ENCODE measurements around the gene ZNF586. TPM values are rescaled to one million over a fixed set of nuclear protein-coding genes. Genes with fewer than 3 reads are reported as not detected.

The ZNF586 gene
- total and polyA plus RNA-seq, 4 donors = 3.7 to 17.9 (median 8.2) TPM

DNA sequence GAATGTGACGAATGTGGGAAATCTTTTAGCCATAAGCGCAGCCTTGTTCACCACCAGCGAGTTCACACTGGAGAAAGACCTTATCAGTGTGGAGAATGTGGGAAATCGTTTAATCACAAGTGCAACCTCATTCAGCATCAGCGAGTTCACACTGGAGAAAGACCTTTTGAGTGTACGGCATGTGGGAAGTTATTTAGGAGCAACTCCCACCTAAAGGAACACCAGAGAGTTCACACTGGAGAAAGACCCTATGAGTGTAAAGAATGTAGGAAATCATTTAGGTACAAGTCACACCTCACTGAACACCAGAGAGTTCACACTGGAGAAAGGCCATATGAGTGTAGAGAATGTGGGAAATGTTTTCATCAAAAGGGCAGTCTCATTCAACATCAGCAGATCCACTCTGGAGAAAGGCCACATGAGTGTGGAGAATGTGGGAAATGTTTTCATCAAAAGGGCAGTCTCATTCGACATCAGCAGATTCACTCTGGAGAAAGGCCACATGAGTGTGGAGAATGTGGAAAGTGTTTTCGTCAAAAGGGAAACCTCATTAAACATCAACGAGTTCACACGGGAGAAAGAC is 15.3 kb upstream of the ZNF586 start:
- Histone ChIP-seq H3K9me3 (ENCODE audit: control insufficient read depth, low read length) (peaks cover 42% of the 10 kb centered on the region), H3K4me3 (ENCODE audit: low read length in 2 of 2) (no peak overlapping the region), H3K27ac (ENCODE audit: low read depth in 1 of 2, low read length in 2 of 2) (no peak overlapping the region), H3K4me1 (ENCODE audit: control insufficient read depth in 1 of 2, insufficient read depth in 2 of 2, low read length in 2 of 2) (no peaks in the 10 kb centered on the region), H3K27me3 (ENCODE audit: control insufficient read depth in 1 of 2, insufficient read depth in 2 of 2, low read length in 1 of 2) (no peaks in the 10 kb centered on the region), H3K36me3 (ENCODE audit: control insufficient read depth in 1 of 2, insufficient read depth in 2 of 2, low read length in 1 of 2) (peaks cover 36 to 46% of the 10 kb centered on the region in 2 donors)
- 97 to 98% methylated on average over 10 of the region's 10 CpGs for WGBS, 2 donors
- intact Hi-C loops (cut with DNase I) = no loop called here
- DNase-seq (no peak), ATAC-seq (ENCODE audit: low FRiP score) (no peak)

DNA sequence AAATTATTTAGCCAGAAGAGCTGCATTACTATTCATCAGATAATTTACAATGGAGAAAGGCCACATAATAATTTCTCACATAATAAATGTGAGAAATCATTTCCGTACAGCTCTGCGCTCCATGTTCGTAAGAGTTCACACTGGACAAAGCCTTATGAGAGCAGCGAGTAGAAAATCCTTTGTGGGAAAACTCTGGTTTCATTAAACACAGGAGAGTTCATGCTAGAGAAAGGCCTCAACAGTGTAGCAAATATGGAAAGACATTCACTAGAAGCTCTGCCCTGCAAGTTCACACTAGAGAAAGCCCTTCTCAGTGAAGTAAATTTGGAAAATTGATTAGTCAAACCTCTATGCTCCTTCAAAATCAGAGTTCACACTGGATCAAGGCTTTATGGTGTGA is 14.4 kb upstream of the ZNF586 start:
- H3K36me3 ChIP-seq (ENCODE audit: control insufficient read depth in 1 of 2, insufficient read depth in 2 of 2, low read length in 1 of 2) = peaks cover 40 to 54% of the 10 kb centered on the region in 2 donors
- DNase-seq (no peak), ATAC-seq (ENCODE audit: low FRiP score) (no peak)
- no peak overlapping the region for H3K27ac ChIP-seq (ENCODE audit: low read depth in 1 of 2, low read length in 2 of 2)
- no peaks in the 10 kb centered on the region for H3K27me3 ChIP-seq (ENCODE audit: control insufficient read depth in 1 of 2, insufficient read depth in 2 of 2, low read length in 1 of 2)
- H3K4me1 ChIP-seq (ENCODE audit: control insufficient read depth in 1 of 2, insufficient read depth in 2 of 2, low read length in 2 of 2) = no peaks in the 10 kb centered on the region
- intact Hi-C loops (cut with DNase I) = no loop called here
- H3K4me3 ChIP-seq (ENCODE audit: low read length in 2 of 2) = no peak overlapping the region
- peaks cover 47% of the 10 kb centered on the region for H3K9me3 ChIP-seq (ENCODE audit: control insufficient read depth, low read length)
- WGBS, 2 donors = 86 to 98% methylated on average over 4 of the region's 4 CpGs

DNA sequence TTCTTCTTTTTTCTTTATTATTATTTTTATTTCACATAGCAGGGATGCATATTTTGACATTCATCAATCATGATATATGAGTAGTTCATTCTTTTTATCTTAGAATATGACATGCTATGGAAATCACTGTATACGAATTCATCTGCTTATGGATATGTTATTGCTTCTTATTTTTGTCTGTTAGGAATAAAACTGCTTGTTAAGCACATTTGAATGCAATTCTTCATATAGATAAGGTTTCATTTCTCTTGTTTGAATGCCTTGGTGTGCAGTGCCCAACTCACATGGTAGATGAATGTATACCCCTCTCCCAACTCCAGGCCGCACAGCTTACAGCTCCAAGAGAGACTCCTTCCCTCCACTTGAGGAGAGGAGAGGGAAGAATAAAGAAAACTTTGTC is 11.5 kb upstream of the ZNF586 start:
- ATAC-seq (ENCODE audit: low FRiP score) = no peak
- Histone ChIP-seq H3K9me3 (ENCODE audit: control insufficient read depth, low read length) (peaks cover 46% of the 10 kb centered on the region), H3K27ac (ENCODE audit: low read depth in 1 of 2, low read length in 2 of 2) (no peak overlapping the region), H3K4me1 (ENCODE audit: control insufficient read depth in 1 of 2, insufficient read depth in 2 of 2, low read length in 2 of 2) (no peaks in the 10 kb centered on the region), H3K36me3 (ENCODE audit: control insufficient read depth in 1 of 2, insufficient read depth in 2 of 2, low read length in 1 of 2) (peaks cover 35 to 46% of the 10 kb centered on the region in 2 donors), H3K4me3 (ENCODE audit: low read length in 2 of 2) (no peak overlapping the region), H3K27me3 (ENCODE audit: control insufficient read depth in 1 of 2, insufficient read depth in 2 of 2, low read length in 1 of 2) (no peaks in the 10 kb centered on the region)
- intact Hi-C loops (cut with DNase I) = no loop called here
- no peak for DNase-seq
- WGBS, 2 donors = 86 to 90% methylated on average over 2 of the region's 2 CpGs

DNA sequence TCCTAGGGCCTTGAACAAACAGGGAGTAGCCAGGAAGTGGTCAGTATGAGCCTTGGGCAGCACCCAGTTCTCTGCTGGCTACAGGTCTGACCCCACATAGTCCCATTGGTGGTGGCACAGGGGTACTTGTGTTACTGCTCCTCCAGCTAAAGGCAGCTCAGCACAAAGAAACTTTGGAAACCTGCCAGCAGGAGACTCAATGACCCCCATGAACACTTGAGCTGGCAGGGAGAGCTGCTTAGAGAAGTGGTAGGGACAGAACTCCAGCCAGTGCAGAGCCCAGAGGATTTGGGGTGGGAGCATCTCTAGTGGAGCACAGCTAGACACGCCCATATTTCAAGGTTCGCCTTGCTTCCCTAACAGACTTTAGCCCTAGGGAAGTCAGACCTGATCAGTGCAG is 10.4 kb upstream of the ZNF586 start:
- 99 to 100% methylated on average over 2 of the region's 2 CpGs for WGBS, 2 donors
- ATAC-seq (ENCODE audit: low FRiP score) = no peak
- peaks cover 24 to 37% of the 10 kb centered on the region in 2 donors for H3K36me3 ChIP-seq (ENCODE audit: control insufficient read depth in 1 of 2, insufficient read depth in 2 of 2, low read length in 1 of 2)
- H3K4me3 ChIP-seq (ENCODE audit: low read length in 2 of 2) = no peak overlapping the region
- no peak for DNase-seq
- no peak overlapping the region for H3K27ac ChIP-seq (ENCODE audit: low read depth in 1 of 2, low read length in 2 of 2)
- H3K4me1 ChIP-seq (ENCODE audit: control insufficient read depth in 1 of 2, insufficient read depth in 2 of 2, low read length in 2 of 2) = no peaks in the 10 kb centered on the region
- peaks cover 38% of the 10 kb centered on the region for H3K9me3 ChIP-seq (ENCODE audit: control insufficient read depth, low read length)
- intact Hi-C loops (cut with DNase I) = no loop called here
- no peaks in the 10 kb centered on the region for H3K27me3 ChIP-seq (ENCODE audit: control insufficient read depth in 1 of 2, insufficient read depth in 2 of 2, low read length in 1 of 2)

DNA sequence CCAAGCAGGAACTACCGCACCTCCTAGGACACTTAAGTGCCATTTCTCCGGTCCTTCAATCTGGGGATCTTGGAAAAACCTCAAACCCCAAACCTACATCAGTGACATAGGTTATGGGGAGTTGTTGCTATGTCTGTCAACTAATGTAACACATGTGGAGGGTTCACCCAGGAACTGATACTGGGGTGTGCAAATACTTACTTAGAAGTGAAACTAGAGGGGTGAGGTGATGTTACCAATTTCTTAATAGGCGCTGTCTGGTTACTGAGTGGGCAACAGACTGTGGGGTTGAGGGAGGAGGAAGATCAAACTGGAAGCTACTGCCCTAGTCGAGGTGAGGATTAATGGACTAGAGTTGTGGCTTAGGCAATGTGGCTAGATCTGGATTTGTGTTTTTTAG is 1.9 kb downstream of the ZNF586 start:
- ATAC-seq (ENCODE audit: low FRiP score) (no peak), DNase-seq (no peak)
- no peak overlapping the region for H3K4me3 ChIP-seq (ENCODE audit: low read length in 2 of 2)
- no peaks in the 10 kb centered on the region for H3K4me1 ChIP-seq (ENCODE audit: control insufficient read depth in 1 of 2, insufficient read depth in 2 of 2, low read length in 2 of 2)
- H3K36me3 ChIP-seq (ENCODE audit: control insufficient read depth in 1 of 2, insufficient read depth in 2 of 2, low read length in 1 of 2) = peaks cover 0 to 7% of the 10 kb centered on the region in 2 donors
- 90 to 93% methylated on average over 4 of the region's 4 CpGs for WGBS, 2 donors
- intact Hi-C loops (cut with DNase I) = no loop called here
- H3K27ac ChIP-seq (ENCODE audit: low read depth in 1 of 2, low read length in 2 of 2) = no peak overlapping the region
- peaks cover 27% of the 10 kb centered on the region for H3K9me3 ChIP-seq (ENCODE audit: control insufficient read depth, low read length)
- H3K27me3 ChIP-seq (ENCODE audit: control insufficient read depth in 1 of 2, insufficient read depth in 2 of 2, low read length in 1 of 2) = no peaks in the 10 kb centered on the region

DNA sequence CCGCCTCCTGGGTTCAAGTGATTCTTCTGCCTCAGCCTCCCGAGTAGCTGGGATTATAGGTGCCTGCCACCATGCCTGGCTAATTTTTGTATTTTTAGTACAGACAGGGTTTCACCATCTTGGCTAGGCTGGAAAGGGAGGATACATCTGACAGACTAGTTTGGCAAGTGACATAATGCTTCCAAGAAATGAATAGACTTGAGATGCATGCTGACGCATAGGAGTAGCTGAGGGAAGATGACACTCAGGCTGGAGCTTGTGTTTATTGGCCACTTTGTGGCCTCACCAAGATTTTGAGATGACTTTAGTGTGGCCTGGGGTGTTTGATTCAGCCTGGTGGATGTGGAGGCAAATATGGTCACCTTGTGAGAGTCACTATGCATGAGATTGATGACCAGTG is 4.0 kb downstream of the ZNF586 start:
- Histone ChIP-seq H3K4me1 (ENCODE audit: control insufficient read depth in 1 of 2, insufficient read depth in 2 of 2, low read length in 2 of 2) (no peaks in the 10 kb centered on the region), H3K9me3 (ENCODE audit: control insufficient read depth, low read length) (peaks cover 34% of the 10 kb centered on the region), H3K27me3 (ENCODE audit: control insufficient read depth in 1 of 2, insufficient read depth in 2 of 2, low read length in 1 of 2) (no peaks in the 10 kb centered on the region), H3K4me3 (ENCODE audit: low read length in 2 of 2) (no peak overlapping the region), H3K27ac (ENCODE audit: low read depth in 1 of 2, low read length in 2 of 2) (no peak overlapping the region), H3K36me3 (ENCODE audit: control insufficient read depth in 1 of 2, insufficient read depth in 2 of 2, low read length in 1 of 2) (peaks cover 8 to 12% of the 10 kb centered on the region in 2 donors)
- intact Hi-C loops (cut with DNase I) = no loop called here
- ATAC-seq (ENCODE audit: low FRiP score) = no peak
- 96 to 98% methylated on average over 3 of the region's 3 CpGs for WGBS, 2 donors
- DNase-seq = no peak

DNA sequence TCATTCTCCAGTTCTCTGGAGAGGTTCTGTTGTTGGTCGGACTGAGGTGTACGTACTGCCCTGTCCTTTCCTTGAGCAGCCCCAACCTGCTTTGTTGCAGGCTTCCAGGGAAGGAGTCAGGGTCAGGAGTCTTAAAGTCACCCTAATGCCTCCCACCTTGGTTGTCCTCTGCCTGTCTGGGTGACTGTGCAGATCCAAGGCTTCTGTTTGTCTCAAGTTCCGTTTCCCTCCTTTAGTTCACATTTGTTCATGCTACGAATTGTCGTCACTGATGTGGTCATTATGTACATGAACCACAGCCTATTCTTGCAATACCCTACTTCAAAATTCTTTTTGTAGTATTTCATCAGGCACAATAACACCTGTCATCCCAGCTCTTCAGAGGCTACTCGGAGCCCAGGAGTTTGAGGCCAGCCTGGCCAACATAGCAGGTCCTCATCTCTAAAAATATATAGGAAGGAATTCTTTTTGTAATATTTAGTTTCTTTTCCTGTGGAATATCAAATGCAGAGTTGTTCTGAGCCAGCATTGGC is 7.4 kb downstream of the ZNF586 start:
- peaks cover 42% of the 10 kb centered on the region for H3K9me3 ChIP-seq (ENCODE audit: control insufficient read depth, low read length)
- peaks cover 19% of the 10 kb centered on the region in 2 donors for H3K36me3 ChIP-seq (ENCODE audit: control insufficient read depth in 1 of 2, insufficient read depth in 2 of 2, low read length in 1 of 2)
- no peaks in the 10 kb centered on the region for H3K27me3 ChIP-seq (ENCODE audit: control insufficient read depth in 1 of 2, insufficient read depth in 2 of 2, low read length in 1 of 2)
- intact Hi-C loops (cut with DNase I) = no loop called here
- 90 to 94% methylated on average over 6 of the region's 6 CpGs for WGBS, 2 donors
- H3K4me1 ChIP-seq (ENCODE audit: control insufficient read depth in 1 of 2, insufficient read depth in 2 of 2, low read length in 2 of 2) = no peaks in the 10 kb centered on the region
- H3K4me3 ChIP-seq (ENCODE audit: low read length in 2 of 2) = no peak overlapping the region
- no peak overlapping the region for H3K27ac ChIP-seq (ENCODE audit: low read depth in 1 of 2, low read length in 2 of 2)
- DNase-seq (no peak), ATAC-seq (ENCODE audit: low FRiP score) (no peak)

DNA sequence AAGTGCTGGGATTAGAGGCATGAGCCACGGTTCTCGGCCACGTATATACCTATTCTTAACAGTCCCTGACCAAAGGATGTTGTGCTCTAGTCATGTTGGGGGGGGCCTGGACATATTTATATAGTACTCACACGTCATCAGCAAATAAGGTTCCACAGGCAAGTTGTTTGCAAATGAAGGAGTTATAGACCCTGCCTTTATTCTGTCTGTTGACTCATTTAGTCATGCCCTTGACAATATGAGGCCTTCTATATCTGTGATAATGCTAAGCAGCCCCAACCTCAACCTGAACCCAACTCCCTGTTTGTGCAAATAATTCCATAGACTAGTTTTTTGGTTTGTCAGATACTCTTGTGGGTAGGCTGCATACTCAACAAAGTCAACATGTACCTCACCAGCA is 8.9 kb downstream of the ZNF586 start:
- no peaks in the 10 kb centered on the region for H3K27me3 ChIP-seq (ENCODE audit: control insufficient read depth in 1 of 2, insufficient read depth in 2 of 2, low read length in 1 of 2)
- H3K36me3 ChIP-seq (ENCODE audit: control insufficient read depth in 1 of 2, insufficient read depth in 2 of 2, low read length in 1 of 2) = peaks cover 17 to 19% of the 10 kb centered on the region in 2 donors
- DNase-seq (no peak), ATAC-seq (ENCODE audit: low FRiP score) (no peak)
- H3K27ac ChIP-seq (ENCODE audit: low read depth in 1 of 2, low read length in 2 of 2) = no peak overlapping the region
- peak overlapping the region in 1 of 2 donors; percentile 14 for H3K4me3 ChIP-seq (ENCODE audit: low read length in 2 of 2)
- 95 to 100% methylated on average over 4 of the region's 4 CpGs for WGBS, 2 donors
- peaks cover 37% of the 10 kb centered on the region for H3K9me3 ChIP-seq (ENCODE audit: control insufficient read depth, low read length)
- intact Hi-C loops (cut with DNase I) = no loop called here
- H3K4me1 ChIP-seq (ENCODE audit: control insufficient read depth in 1 of 2, insufficient read depth in 2 of 2, low read length in 2 of 2) = no peaks in the 10 kb centered on the region

DNA sequence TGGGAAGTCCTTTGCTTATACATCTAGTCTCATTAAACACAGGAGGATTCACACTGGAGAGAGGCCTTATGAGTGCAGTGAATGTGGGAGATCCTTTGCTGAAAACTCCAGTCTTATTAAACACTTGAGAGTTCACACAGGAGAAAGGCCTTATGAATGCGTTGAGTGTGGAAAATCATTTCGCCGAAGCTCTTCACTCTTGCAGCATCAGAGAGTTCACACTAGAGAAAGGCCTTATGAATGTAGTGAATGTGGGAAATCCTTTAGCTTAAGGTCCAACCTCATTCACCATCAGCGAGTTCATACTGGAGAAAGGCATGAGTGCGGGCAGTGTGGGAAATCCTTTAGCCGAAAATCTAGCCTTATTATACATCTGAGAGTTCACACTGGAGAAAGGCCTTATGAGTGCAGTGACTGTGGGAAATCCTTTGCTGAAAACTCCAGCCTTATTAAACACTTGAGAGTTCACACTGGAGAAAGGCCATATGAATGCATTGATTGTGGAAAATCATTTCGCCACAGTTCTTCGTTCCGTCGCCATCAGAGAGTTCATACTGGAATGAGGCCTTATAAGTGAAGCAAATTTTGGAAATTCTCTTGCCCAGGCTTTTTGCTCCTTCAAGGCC is 9.9 kb downstream of the ZNF586 start:
- Histone ChIP-seq H3K4me1 (ENCODE audit: control insufficient read depth in 1 of 2, insufficient read depth in 2 of 2, low read length in 2 of 2) (no peaks in the 10 kb centered on the region), H3K4me3 (ENCODE audit: low read length in 2 of 2) (no peak overlapping the region), H3K27ac (ENCODE audit: low read depth in 1 of 2, low read length in 2 of 2) (no peak overlapping the region), H3K9me3 (ENCODE audit: control insufficient read depth, low read length) (peaks cover 32% of the 10 kb centered on the region), H3K36me3 (ENCODE audit: control insufficient read depth in 1 of 2, insufficient read depth in 2 of 2, low read length in 1 of 2) (peaks cover 14 to 19% of the 10 kb centered on the region in 2 donors), H3K27me3 (ENCODE audit: control insufficient read depth in 1 of 2, insufficient read depth in 2 of 2, low read length in 1 of 2) (no peaks in the 10 kb centered on the region)
- intact Hi-C loops (cut with DNase I) = no loop called here
- no peak for ATAC-seq (ENCODE audit: low FRiP score)
- no peak for DNase-seq
- WGBS, 2 donors = 95 to 98% methylated on average over 10 of the region's 10 CpGs
